Lower lobe of right lung (tissue), 2 donors: ENCODE results near the gene DIP2C. TPM values are rescaled to one million over a fixed set of nuclear protein-coding genes. Genes with fewer than 3 reads are reported as not detected.
"Not testable (repeated sequence)": the region's sequence is repeated elsewhere in the genome, so short reads cannot be mapped to it uniquely, and the experiment has no call there.

Experiments used
- ATAC-seq, 2 donors: fragments of 200-7000 bp; cut with Tn5 transposase; one replicate each; pipeline ENCODE4 v1.9.1; 2020 to 2022; ENCODE audit warnings: mild to moderate bottlenecking in 2 of 2, moderate library complexity in 2 of 2
- DNase-seq: peaks from one replicate; pipeline ENCODE4 v3.0.0-alpha.2; 2020
- H3K27ac ChIP-seq: fragments of 200-600 bp; one replicate; pipeline ENCODE4 v1.8.0; 2022
- H3K27me3 ChIP-seq: fragments of 200-600 bp; one replicate; pipeline ENCODE4 v1.8.0; 2022; ENCODE audit warnings: low read depth
- H3K36me3 ChIP-seq: fragments of 200-600 bp; one replicate; pipeline ENCODE4 v1.8.0; 2022; ENCODE audit warnings: mild to moderate bottlenecking
- H3K4me1 ChIP-seq: fragments of 200-600 bp; one replicate; pipeline ENCODE4 v1.8.0; 2022
- H3K4me3 ChIP-seq: fragments of 200-600 bp; one replicate; pipeline ENCODE4 v1.8.0; 2022; ENCODE audit warnings: mild to moderate bottlenecking
- H3K9me3 ChIP-seq: fragments of 200-600 bp; one replicate; pipeline ENCODE4 v1.8.0; 2022
- intact Hi-C: fragments of 100-400 bp; cut with DNase I; formaldehyde crosslinking; loops from one replicate; pipeline ENCODE4 v1.11.0; 2022
- total RNA-seq: library from RNA; stranded (reverse); fragmentation: NEBNext Ultra II Directional; extraction: Animal tissue kit (Norgen Biotek cat#: 25700); gene quantifications from one replicate; pipeline ENCODE4 v1.2.1, GENCODE V29; 2021
- TF ChIP-seq, protein P1 (sequence below): fragments of 200-600 bp; IDR thresholded peaks from one replicate; pipeline ENCODE4 v1.8.0; 2022; ENCODE audit warnings: antibody characterized with exemption, mild to moderate bottlenecking
- donor health status: DM: no; HTN: yes; CAD: no; lungs with severe emphysema.

The DIP2C gene
- total RNA-seq, 1 donor from 2014 or later: 15.1 TPM

- DNase-seq (no peak), ATAC-seq (no peak)
- H3K27ac ChIP-seq: no peak overlapping the region
- H3K36me3 ChIP-seq: peaks cover 7% of the 10 kb centered on the region
- H3K4me3 ChIP-seq: no peak overlapping the region
- no peaks in the 10 kb centered on the region for H3K27me3 ChIP-seq
- no peaks in the 10 kb centered on the region for H3K9me3 ChIP-seq
- H3K4me1 ChIP-seq: no peaks in the 10 kb centered on the region
- TF ChIP-seq, protein P1, sequence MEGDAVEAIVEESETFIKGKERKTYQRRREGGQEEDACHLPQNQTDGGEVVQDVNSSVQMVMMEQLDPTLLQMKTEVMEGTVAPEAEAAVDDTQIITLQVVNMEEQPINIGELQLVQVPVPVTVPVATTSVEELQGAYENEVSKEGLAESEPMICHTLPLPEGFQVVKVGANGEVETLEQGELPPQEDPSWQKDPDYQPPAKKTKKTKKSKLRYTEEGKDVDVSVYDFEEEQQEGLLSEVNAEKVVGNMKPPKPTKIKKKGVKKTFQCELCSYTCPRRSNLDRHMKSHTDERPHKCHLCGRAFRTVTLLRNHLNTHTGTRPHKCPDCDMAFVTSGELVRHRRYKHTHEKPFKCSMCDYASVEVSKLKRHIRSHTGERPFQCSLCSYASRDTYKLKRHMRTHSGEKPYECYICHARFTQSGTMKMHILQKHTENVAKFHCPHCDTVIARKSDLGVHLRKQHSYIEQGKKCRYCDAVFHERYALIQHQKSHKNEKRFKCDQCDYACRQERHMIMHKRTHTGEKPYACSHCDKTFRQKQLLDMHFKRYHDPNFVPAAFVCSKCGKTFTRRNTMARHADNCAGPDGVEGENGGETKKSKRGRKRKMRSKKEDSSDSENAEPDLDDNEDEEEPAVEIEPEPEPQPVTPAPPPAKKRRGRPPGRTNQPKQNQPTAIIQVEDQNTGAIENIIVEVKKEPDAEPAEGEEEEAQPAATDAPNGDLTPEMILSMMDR: no peak
- intact Hi-C loops: no loop called here
Observed at GRCh38 chr10:480928-481552, 208.4 kb downstream of the DIP2C start.

GRCh38 chr10:480498-480927 is 209.0 kb downstream of the DIP2C start:
- H3K9me3 ChIP-seq: no peaks in the 10 kb centered on the region
- no peaks in the 10 kb centered on the region for H3K4me1 ChIP-seq
- ATAC-seq (no peak), DNase-seq (no peak)
- H3K4me3 ChIP-seq: no peak overlapping the region
- TF ChIP-seq, protein P1: no peak
- intact Hi-C loops: no loop called here
- no peaks in the 10 kb centered on the region for H3K27me3 ChIP-seq
- H3K27ac ChIP-seq: no peak overlapping the region
- peaks cover 7% of the 10 kb centered on the region for H3K36me3 ChIP-seq

- intact Hi-C loops, H3K4me3 ChIP-seq, H3K36me3 ChIP-seq, H3K27ac ChIP-seq, DNase-seq, H3K9me3 ChIP-seq, H3K27me3 ChIP-seq, H3K4me1 ChIP-seq, ATAC-seq: not testable (repeated sequence)
Observed at GRCh38 chr10:479706-480497, 209.6 kb downstream of the DIP2C start.

GRCh38 chr10:478471-479245 is 210.8 kb downstream of the DIP2C start:
- TF ChIP-seq, protein P1: no peak
- ATAC-seq (no peak), DNase-seq (no peak)
- H3K36me3 ChIP-seq: no peaks in the 10 kb centered on the region
- no peaks in the 10 kb centered on the region for H3K4me1 ChIP-seq
- intact Hi-C loops: no loop called here
- no peak overlapping the region for H3K4me3 ChIP-seq
- no peaks in the 10 kb centered on the region for H3K27me3 ChIP-seq
- H3K27ac ChIP-seq: no peak overlapping the region
- no peaks in the 10 kb centered on the region for H3K9me3 ChIP-seq

DNA sequence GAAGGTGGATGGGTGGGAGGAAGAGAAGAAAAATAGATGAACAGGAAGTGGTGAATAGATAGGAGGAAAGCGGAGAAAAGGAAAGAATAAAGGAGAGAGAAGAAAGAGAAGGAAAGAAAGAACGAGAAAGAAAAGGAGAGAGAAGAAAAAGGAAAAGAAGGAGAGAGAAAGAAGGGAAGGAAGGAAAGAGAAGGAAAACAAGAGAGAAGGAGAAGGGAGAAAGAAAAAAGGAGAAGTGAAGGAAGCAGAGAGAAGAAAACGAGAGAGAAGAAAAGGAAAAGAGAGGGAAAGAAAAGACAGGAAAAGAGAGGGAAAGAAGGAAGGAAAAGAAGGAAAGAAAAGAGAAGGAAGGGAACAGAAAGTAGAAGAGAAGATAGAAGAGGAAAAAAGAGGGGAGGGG is 211.8 kb downstream of the DIP2C start:
- H3K9me3 ChIP-seq: no peaks in the 10 kb centered on the region
- DNase-seq (no peak), ATAC-seq (no peak)
- H3K27ac ChIP-seq: no peak overlapping the region
- H3K36me3 ChIP-seq: no peaks in the 10 kb centered on the region
- H3K4me3 ChIP-seq: no peak overlapping the region
- H3K4me1 ChIP-seq: no peaks in the 10 kb centered on the region
- H3K27me3 ChIP-seq: no peaks in the 10 kb centered on the region
- TF ChIP-seq, protein P1: no peak
- intact Hi-C loops: no loop called here

GRCh38 chr10:476455-476780 is 213.1 kb downstream of the DIP2C start:
- ATAC-seq (no peak), DNase-seq (no peak)
- Histone ChIP-seq H3K4me3 (no peak overlapping the region), H3K36me3 (peaks cover 11% of the 10 kb centered on the region), H3K4me1 (no peaks in the 10 kb centered on the region), H3K27ac (no peak overlapping the region), H3K27me3 (no peaks in the 10 kb centered on the region), H3K9me3 (no peaks in the 10 kb centered on the region)
- intact Hi-C loops: no loop called here
- TF ChIP-seq, protein P1: no peak
